SK-N-SH treated with all-trans-retinoic acid at 6 μM for 48 hours (cell line): Measurements from ENCODE around the gene MAML2.

ENCODE experiments used
- ATAC-seq: fragments of 200-7000 bp; cut with Tn5 transposase; 3 replicates; pipeline ENCODE4 v1.9.1; 2020; ENCODE audit warnings: mild to moderate bottlenecking, moderate library complexity
- ARNTL ChIP-seq: fragments of 450-650 bp; formaldehyde crosslinking; IDR thresholded peaks from 2 replicates; pipeline ENCODE4 v1.5.0; 2020; ENCODE audit warnings: low read depth, mild to moderate bottlenecking, moderate library complexity, borderline replicate concordance
- BACH2 ChIP-seq: fragments of 250-450 bp; sonication (Bioruptor Pico); IDR thresholded peaks from 2 replicates; pipeline ENCODE4 v1.9.0; 2021; ENCODE audit warnings: mild to moderate bottlenecking, borderline replicate concordance
- CSDC2 ChIP-seq: fragments of 250-450 bp; sonication (Bioruptor Pico); IDR thresholded peaks from 2 replicates; pipeline ENCODE4 v1.5.0; 2020; ENCODE audit warnings: mild to moderate bottlenecking, moderate library complexity
- ESRRG ChIP-seq: fragments of 250-450 bp; sonication (Bioruptor Pico); IDR thresholded peaks from 2 replicates; pipeline ENCODE4 v1.6.1; 2021; ENCODE audit warnings: mild to moderate bottlenecking
- GLIS3 ChIP-seq: fragments of 250-450 bp; sonication (Bioruptor Pico); IDR thresholded peaks from 2 replicates; pipeline ENCODE4 v1.5.0; 2020; ENCODE audit warnings: mild to moderate bottlenecking, moderate library complexity
- ISL1 ChIP-seq: fragments of 250-450 bp; sonication (Bioruptor Pico); IDR thresholded peaks from 2 replicates; pipeline ENCODE4 v2.1.2; 2022; ENCODE audit warnings: mild to moderate bottlenecking, moderate library complexity
- OSR1 ChIP-seq: fragments of 250-450 bp; sonication (Bioruptor Pico); IDR thresholded peaks from 2 replicates; pipeline ENCODE4 v1.8.0; 2022; ENCODE audit warnings: moderate library complexity, mild to moderate bottlenecking, inconsistent platforms
- PPARA ChIP-seq: fragments of 250-450 bp; sonication (Bioruptor Pico); IDR thresholded peaks from 2 replicates; pipeline ENCODE4 v1.5.0; 2020; ENCODE audit warnings: mild to moderate bottlenecking, borderline replicate concordance
- TCF4 ChIP-seq: fragments of 250-450 bp; sonication (Bioruptor Pico); IDR thresholded peaks from 2 replicates; pipeline ENCODE4 v1.8.0; 2021; ENCODE audit warnings: mild to moderate bottlenecking, moderate library complexity, borderline replicate concordance
- TOX ChIP-seq: fragments of 250-450 bp; sonication (Bioruptor Pico); IDR thresholded peaks from 2 replicates; pipeline ENCODE4 v1.8.0; 2021; ENCODE audit warnings: mild to moderate bottlenecking, moderate library complexity, borderline replicate concordance
- ZC3H10 ChIP-seq: fragments of 250-450 bp; sonication (Bioruptor Pico); IDR thresholded peaks from 2 replicates; pipeline ENCODE4 v1.5.1; 2021; ENCODE audit warnings: mild to moderate bottlenecking, moderate library complexity
- ZFP3 ChIP-seq: fragments of 250-450 bp; sonication (Bioruptor Pico); IDR thresholded peaks from 2 replicates; pipeline ENCODE4 v1.5.0; 2020; ENCODE audit warnings: mild to moderate bottlenecking, moderate library complexity
- ZFP30 ChIP-seq: fragments of 450-650 bp; formaldehyde crosslinking; IDR thresholded peaks from 2 replicates; pipeline ENCODE4 v1.5.0; 2022; ENCODE audit warnings: mild to moderate bottlenecking, moderate library complexity
- ZNF70 ChIP-seq: fragments of 450-650 bp; formaldehyde crosslinking; IDR thresholded peaks from 2 replicates; pipeline ENCODE4 v1.5.0; 2020; ENCODE audit warnings: mild to moderate bottlenecking, moderate library complexity
- TF ChIP-seq, protein P1 (sequence below): fragments of 250-450 bp; sonication (Bioruptor Pico); IDR thresholded peaks from 2 replicates; pipeline ENCODE4 v1.8.0; 2021; ENCODE audit warnings: low read depth, mild to moderate bottlenecking, moderate library complexity, borderline replicate concordance
- TF ChIP-seq, protein P2 (sequence below): fragments of 250-450 bp; sonication (Bioruptor Pico); IDR thresholded peaks from 2 replicates; pipeline ENCODE4 v1.5.1; 2021; ENCODE audit warnings: mild to moderate bottlenecking, moderate library complexity
- TF ChIP-seq, protein P3 (sequence below): fragments of 250-450 bp; sonication (Bioruptor Pico); IDR thresholded peaks from 2 replicates; pipeline ENCODE4 v1.5.1; 2020; ENCODE audit warnings: low read depth, mild to moderate bottlenecking, moderate library complexity
- TF ChIP-seq, protein P4 (sequence below): fragments of 250-450 bp; sonication (Bioruptor Pico); IDR thresholded peaks from 2 replicates; pipeline ENCODE4 v1.5.0; 2020; ENCODE audit warnings: mild to moderate bottlenecking, moderate library complexity

The MAML2 gene

DNA sequence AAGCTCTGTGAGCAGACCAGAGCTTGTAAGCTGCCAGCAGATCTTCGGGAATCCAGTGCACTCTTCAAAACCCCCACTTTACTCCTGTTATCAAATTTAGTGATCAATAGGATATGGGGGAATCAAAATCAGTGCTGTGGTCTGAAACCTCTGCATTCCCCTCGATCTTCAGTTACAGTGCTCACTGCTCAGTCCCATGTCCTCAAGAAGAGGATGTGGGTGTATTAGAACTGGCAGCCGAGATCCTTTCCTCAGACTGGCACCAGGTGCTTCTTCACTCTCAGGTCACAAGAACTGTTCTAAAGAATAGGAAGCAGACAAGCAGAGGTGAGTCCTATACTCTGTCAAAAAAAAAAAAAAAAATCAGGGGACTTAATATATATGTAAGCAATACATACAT is 15.3 kb upstream of the MAML2 start (continued):
- TF ChIP-seq, protein P1, sequence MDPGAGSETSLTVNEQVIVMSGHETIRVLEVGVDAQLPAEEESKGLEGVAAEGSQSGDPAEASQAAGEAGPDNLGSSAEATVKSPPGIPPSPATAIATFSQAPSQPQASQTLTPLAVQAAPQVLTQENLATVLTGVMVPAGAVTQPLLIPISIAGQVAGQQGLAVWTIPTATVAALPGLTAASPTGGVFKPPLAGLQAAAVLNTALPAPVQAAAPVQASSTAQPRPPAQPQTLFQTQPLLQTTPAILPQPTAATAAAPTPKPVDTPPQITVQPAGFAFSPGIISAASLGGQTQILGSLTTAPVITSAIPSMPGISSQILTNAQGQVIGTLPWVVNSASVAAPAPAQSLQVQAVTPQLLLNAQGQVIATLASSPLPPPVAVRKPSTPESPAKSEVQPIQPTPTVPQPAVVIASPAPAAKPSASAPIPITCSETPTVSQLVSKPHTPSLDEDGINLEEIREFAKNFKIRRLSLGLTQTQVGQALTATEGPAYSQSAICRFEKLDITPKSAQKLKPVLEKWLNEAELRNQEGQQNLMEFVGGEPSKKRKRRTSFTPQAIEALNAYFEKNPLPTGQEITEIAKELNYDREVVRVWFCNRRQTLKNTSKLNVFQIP (CRISPR knock-in tag): no peak
- no peak for TF ChIP-seq ZFP3
- no peak for TF ChIP-seq ESRRG (CRISPR knock-in tag)
- TF ChIP-seq BACH2 (CRISPR knock-in tag): no peak
- TF ChIP-seq, protein P2, sequence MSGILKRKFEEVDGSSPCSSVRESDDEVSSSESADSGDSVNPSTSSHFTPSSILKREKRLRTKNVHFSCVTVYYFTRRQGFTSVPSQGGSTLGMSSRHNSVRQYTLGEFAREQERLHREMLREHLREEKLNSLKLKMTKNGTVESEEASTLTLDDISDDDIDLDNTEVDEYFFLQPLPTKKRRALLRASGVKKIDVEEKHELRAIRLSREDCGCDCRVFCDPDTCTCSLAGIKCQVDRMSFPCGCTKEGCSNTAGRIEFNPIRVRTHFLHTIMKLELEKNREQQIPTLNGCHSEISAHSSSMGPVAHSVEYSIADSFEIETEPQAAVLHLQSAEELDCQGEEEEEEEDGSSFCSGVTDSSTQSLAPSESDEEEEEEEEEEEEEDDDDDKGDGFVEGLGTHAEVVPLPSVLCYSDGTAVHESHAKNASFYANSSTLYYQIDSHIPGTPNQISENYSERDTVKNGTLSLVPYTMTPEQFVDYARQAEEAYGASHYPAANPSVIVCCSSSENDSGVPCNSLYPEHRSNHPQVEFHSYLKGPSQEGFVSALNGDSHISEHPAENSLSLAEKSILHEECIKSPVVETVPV (CRISPR knock-in tag): no peak
- no peak for TF ChIP-seq ZC3H10 (CRISPR knock-in tag)

DNA sequence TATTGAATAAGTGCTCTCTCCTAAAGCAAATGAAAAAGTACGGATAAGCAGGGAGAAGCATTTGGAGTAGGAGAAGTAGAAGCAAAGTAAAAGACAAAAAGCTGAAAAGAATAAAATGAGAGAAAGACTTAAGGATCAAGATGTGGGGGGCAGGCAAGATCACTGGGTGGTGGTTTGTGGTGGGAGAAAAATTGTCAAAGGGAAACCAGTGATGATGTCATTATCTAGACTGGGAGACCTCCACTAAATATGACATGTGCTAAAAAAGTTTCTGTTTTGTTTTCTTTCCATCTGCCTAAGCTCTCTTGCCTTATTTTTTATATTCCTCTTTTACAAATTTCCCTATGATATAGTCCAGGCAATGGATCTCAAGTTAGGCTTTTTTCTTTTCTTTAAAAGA is 14.8 kb upstream of the MAML2 start:
- ATAC-seq: no peak
- TF ChIP-seq ZFP30 (no peak), CSDC2 (CRISPR knock-in tag) (no peak), OSR1 (no peak), ARNTL (no peak), ZC3H10 (CRISPR knock-in tag) (no peak), GLIS3 (no peak), TCF4 (CRISPR knock-in tag) (no peak), ISL1 (CRISPR knock-in tag) (no peak), ZFP3 (no peak), PPARA (CRISPR knock-in tag) (no peak), ESRRG (CRISPR knock-in tag) (no peak)
- TF ChIP-seq, protein P2 (CRISPR knock-in tag): no peak
- TF ChIP-seq, protein P3, sequence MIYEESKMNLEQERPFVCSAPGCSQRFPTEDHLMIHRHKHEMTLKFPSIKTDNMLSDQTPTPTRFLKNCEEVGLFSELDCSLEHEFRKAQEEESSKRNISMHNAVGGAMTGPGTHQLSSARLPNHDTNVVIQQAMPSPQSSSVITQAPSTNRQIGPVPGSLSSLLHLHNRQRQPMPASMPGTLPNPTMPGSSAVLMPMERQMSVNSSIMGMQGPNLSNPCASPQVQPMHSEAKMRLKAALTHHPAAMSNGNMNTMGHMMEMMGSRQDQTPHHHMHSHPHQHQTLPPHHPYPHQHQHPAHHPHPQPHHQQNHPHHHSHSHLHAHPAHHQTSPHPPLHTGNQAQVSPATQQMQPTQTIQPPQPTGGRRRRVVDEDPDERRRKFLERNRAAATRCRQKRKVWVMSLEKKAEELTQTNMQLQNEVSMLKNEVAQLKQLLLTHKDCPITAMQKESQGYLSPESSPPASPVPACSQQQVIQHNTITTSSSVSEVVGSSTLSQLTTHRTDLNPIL (CRISPR knock-in tag): no peak
- TF ChIP-seq, protein P1 (CRISPR knock-in tag): no peak

DNA sequence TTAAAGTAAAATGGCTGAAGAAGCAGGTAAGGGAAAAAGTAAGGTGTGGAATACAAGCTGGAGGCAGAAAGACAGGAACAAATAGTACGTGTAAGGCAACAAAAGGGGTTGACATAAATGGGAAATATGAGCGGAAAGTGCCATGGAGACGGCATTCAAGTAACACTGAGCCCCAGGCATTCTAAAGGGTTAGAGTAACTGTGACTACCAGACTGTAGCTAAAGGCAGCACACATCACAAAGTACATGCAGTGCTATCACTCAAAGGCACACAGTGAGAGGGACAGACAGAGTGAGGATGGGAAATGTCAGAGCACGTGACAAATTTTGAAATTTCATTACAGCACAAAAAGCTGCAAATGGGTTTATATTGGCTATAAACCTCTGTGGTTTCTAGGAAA is 13.9 kb upstream of the MAML2 start:
- TF ChIP-seq ZC3H10 (CRISPR knock-in tag) (no peak), ESRRG (CRISPR knock-in tag) (no peak), CSDC2 (CRISPR knock-in tag) (no peak), ISL1 (CRISPR knock-in tag) (no peak), GLIS3 (no peak)
- TF ChIP-seq, protein P2 (CRISPR knock-in tag): no peak

DNA sequence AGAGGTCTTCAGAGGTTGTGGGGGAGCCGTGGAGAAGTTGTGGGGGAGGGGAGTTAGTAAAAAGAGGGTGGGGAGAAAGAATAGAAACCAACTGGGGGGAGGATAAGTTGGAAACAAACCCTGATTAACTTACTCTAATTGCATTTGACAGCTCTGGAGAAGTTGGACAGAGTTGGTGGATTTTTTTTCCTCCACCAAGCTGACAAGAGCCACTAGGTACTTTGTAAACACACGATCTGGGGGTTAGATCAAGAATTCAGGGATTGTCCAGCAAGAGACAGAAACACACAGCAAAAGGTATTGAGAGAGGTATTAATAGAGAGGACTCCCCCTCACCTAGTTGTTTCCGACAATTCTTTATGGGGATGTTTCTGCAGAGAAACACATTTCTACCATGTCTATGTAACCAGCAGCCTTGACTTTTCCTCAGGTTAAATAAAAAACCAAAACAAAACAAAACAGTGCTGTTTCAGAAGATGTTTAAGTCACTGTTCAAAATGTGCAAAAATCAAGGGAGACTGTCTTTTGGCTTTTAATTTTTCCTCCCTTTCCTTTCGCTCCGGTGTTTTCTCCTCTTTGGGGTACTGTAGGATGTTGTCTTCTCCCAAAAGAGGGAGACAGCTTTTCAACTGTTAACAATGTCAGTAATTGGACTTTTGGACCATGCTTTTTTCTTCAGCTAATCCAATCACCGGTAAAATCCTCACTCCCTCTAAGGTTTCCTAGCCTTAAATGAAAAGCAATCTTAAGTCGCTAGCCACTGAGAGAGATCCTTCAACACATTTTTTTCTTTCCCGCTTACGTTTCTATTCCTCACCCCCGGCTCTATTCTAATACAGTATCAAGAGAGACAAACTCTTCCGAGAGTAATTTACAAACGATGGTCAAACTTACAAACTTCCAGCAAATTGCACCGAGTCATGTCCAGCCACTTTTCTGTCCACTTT is 708 bp downstream of the MAML2 start:
- ATAC-seq: no peak; the same call in 2 of the 3 replicates
- TF ChIP-seq PPARA (CRISPR knock-in tag): no peak
- TF ChIP-seq TOX (CRISPR knock-in tag): no peak
- TF ChIP-seq GLIS3: no peak
- TF ChIP-seq, protein P3 (CRISPR knock-in tag): no peak
- no peak; the same call in 1 of the 2 replicates for TF ChIP-seq ZNF70 (CRISPR knock-in tag)
- no peak for TF ChIP-seq ESRRG (CRISPR knock-in tag)
- no peak for TF ChIP-seq OSR1
- TF ChIP-seq, protein P4, sequence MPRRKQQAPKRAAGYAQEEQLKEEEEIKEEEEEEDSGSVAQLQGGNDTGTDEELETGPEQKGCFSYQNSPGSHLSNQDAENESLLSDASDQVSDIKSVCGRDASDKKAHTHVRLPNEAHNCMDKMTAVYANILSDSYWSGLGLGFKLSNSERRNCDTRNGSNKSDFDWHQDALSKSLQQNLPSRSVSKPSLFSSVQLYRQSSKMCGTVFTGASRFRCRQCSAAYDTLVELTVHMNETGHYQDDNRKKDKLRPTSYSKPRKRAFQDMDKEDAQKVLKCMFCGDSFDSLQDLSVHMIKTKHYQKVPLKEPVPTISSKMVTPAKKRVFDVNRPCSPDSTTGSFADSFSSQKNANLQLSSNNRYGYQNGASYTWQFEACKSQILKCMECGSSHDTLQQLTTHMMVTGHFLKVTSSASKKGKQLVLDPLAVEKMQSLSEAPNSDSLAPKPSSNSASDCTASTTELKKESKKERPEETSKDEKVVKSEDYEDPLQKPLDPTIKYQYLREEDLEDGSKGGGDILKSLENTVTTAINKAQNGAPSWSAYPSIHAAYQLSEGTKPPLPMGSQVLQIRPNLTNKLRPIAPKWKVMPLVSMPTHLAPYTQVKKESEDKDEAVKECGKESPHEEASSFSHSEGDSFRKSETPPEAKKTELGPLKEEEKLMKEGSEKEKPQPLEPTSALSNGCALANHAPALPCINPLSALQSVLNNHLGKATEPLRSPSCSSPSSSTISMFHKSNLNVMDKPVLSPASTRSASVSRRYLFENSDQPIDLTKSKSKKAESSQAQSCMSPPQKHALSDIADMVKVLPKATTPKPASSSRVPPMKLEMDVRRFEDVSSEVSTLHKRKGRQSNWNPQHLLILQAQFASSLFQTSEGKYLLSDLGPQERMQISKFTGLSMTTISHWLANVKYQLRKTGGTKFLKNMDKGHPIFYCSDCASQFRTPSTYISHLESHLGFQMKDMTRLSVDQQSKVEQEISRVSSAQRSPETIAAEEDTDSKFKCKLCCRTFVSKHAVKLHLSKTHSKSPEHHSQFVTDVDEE: no peak
- TF ChIP-seq ISL1 (CRISPR knock-in tag): no peak
- no peak for TF ChIP-seq TCF4 (CRISPR knock-in tag)
- no peak for TF ChIP-seq ZFP3
- no peak for TF ChIP-seq CSDC2 (CRISPR knock-in tag)

More for the DNA sequence above, 13.9 kb upstream of the MAML2 start:
- no peak for ATAC-seq
